Right cardiac atrium (tissue), 5 donors: ENCODE measurements around the gene PCED1A. TPM values are rescaled to one million over a fixed set of nuclear protein-coding genes. Genes with fewer than 3 reads are reported as not detected.

Experiments
- ATAC-seq, 2 donors: fragments of 200-7000 bp; cut with Tn5 transposase; one replicate each; pipeline versions ENCODE4 v1.8.0 to v1.9.1; 2020; ENCODE audit warnings: moderate library complexity in 2 of 2, mild to moderate bottlenecking in 1 of 2
- DNase-seq, 3 donors: peaks; one replicate each; pipeline ENCODE4 v3.0.0-alpha.2; 2020
- H3K27ac ChIP-seq: one replicate; pipeline ENCODE4 v1.5.1; 2013; ENCODE audit warnings: mild to moderate bottlenecking, low read length, control low read depth, moderate library complexity
- H3K27me3 ChIP-seq: one replicate; pipeline ENCODE4 v1.6.1; 2013; ENCODE audit not compliant: control insufficient read depth, insufficient read depth
- H3K4me1 ChIP-seq: one replicate; pipeline ENCODE4 v1.6.1; 2013; ENCODE audit warnings: low read length; ENCODE audit not compliant: control insufficient read depth, insufficient read depth
- H3K4me3 ChIP-seq: one replicate; pipeline ENCODE4 v1.5.1; 2013; ENCODE audit warnings: low read length, control low read depth
- H3K9me3 ChIP-seq: one replicate; pipeline ENCODE4 v1.6.1; 2013; ENCODE audit warnings: low read length; ENCODE audit not compliant: control insufficient read depth
- WGBS: extraction: QIAGEN DNeasy Blood & Tissue Kit; methylation state at CpG from one replicate; pipeline ENCODE4 v1.1.7; 2013; 5-methylcytosine and 5-hydroxymethylcytosine counted together
- intact Hi-C, 4 donors: fragments of 100-400 bp; cut with DNase I; formaldehyde crosslinking; loops; one replicate each; pipeline versions ENCODE4 v1.11.0 to v1.14.0; 2022 to 2023
- polyA plus RNA-seq: library from polyadenylated mRNA; stranded (reverse); fragments of 200-250 nt; gene quantifications from one replicate; pipeline ENCODE4 v1.2.3, GENCODE V29; 2013
- total RNA-seq, 4 donors: library from RNA; stranded (reverse); fragmentation: NEBNext Ultra II Directional; extraction: Animal tissue kit (Norgen Biotek cat#: 25700); gene quantifications; one replicate each; pipeline ENCODE4 v1.2.1, GENCODE V29; 2021
- donor health status: healthy with polysubstance abuse.
- donor health status: DM: no; HTN: yes; CAD: no.
- donor health status: DM: no; HTN: no; CAD: no.
- donor health status: DM: no; HTN: yes; CAD: no; lungs with severe emphysema.
- donor health status: DM: yes; HTN: yes; CAD: no.

PCED1A gene
- total and polyA plus RNA-seq, 5 donors, result 13.7 to 17.9 (median 17.1) TPM

- ATAC-seq, result no peak
- intact Hi-C loops, result loop anchor here in 1 of 4 donors (10.0 kb wide), 1 partner anchor 119 kb away; no protein-coding TSS in a partner anchor
- WGBS, result 93% methylated on average over 5 of the region's 5 CpGs
- no peak overlapping the region for H3K4me3 ChIP-seq
- peaks cover 8% of the 10 kb centered on the region for H3K4me1 ChIP-seq
- no peak overlapping the region for H3K27ac ChIP-seq
- H3K27me3 ChIP-seq, result no peaks in the 10 kb centered on the region
- no peaks in the 10 kb centered on the region for H3K9me3 ChIP-seq
- no peak for DNase-seq
Observed at GRCh38 chr20:2875690-2876203, 35.3 kb upstream of the PCED1A start.

GRCh38 chr20:2874456-2874855 is 34.0 kb upstream of the PCED1A start:
- intact Hi-C loops, result loop anchor here in 1 of 4 donors (10.0 kb wide), 1 partner anchor 120 kb away; no protein-coding TSS in a partner anchor

DNA sequence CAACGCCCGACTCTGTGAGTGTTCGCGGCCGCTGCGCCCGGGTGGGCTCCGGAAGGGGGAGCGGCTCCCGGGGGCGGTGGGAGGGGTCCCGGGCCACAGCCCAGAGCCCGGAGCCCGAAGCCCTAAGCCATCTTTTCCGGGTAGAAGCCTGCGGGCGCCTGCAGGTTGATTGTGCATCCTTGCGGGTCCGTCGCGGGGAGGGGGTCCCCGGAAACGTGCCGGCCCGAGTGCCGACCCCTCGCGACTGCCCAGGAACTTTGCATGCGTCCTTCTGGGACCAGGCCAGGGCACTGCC is 33.2 kb upstream of the PCED1A start:
- Histone ChIP-seq H3K27me3 (no peaks in the 10 kb centered on the region), H3K4me3 (peak overlapping the region; percentile 90), H3K4me1 (peaks cover 3% of the 10 kb centered on the region), H3K27ac (peak overlapping the region; percentile 74), H3K9me3 (no peaks in the 10 kb centered on the region)
- intact Hi-C loops, result loop anchor here in 1 of 4 donors (10.0 kb wide), 1 partner anchor 121 kb away; no protein-coding TSS in a partner anchor
- ATAC-seq (peak in 1 of 2 donors; percentile 53), DNase-seq (peak; percentile 71 to 86 (median 84))
- under 1% methylated on average over 29 of the region's 29 CpGs for WGBS

More at GRCh38 chr20:2874456-2874855, 34.0 kb upstream of the PCED1A start:
- peaks cover 8% of the 10 kb centered on the region for H3K4me1 ChIP-seq
- H3K4me3 ChIP-seq, result peak overlapping the region; percentile 90
- no peaks in the 10 kb centered on the region for H3K9me3 ChIP-seq
- ATAC-seq (no peak), DNase-seq (no peak)
- no peak overlapping the region for H3K27ac ChIP-seq
- no peaks in the 10 kb centered on the region for H3K27me3 ChIP-seq
- 28% methylated on average over 7 of the region's 7 CpGs for WGBS

GRCh38 chr20:2873010-2873746 is 32.7 kb upstream of the PCED1A start, which contains the start of gene PTPRA:
Gene PTPRA, plus strand, starts transcription at chr20:2873481. Its CDS starts 90,797 bp downstream, at chr20:2964278.
- Histone ChIP-seq H3K27ac (peak within 1 kb of the TSS; percentile 74), H3K9me3 (no peaks in the 10 kb centered on the region), H3K27me3 (no peaks in the 10 kb centered on the region), H3K4me1 (peaks cover 3% of the 10 kb centered on the region), H3K4me3 (peak within 1 kb of the TSS; percentile 90)
- DNase-seq (peak; percentile 93 to 97 (median 97)), ATAC-seq (peak; percentile 97 to 98)
- intact Hi-C loops, result loop anchor here in 1 of 4 donors (10.0 kb wide), 1 partner anchor 122 kb away; no protein-coding TSS in a partner anchor
- WGBS, result under 1% methylated on average over 83 of the region's 83 CpGs

DNA sequence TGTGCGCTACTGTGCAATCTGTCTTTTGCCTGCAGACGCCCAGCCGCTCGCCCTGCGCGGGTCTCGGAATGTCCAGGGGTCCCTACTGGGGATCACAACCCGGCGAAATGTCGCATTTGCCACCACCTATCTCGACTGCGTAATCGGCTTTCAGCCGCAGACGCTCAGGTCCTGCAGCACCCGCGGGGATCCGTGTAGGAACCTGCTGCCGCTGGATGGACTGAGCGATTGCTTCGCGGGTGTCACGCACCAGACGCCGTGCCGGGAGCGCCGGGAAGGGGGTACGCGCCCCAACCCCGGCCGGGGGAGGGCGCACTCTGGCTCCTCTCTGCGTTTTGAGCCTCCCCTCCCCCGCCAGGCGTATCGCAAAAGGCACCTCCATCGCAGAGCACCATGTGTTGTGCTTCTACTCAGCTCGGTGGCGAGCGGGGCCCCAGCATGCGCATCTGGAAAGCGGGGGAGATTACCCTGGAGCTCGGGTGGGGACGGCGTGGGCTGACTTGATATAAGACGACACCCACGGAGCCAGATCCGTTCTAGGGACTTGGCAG is 32.1 kb upstream of the PCED1A start:
- under 1% methylated on average over 49 of the region's 49 CpGs for WGBS
- peaks cover 3% of the 10 kb centered on the region for H3K4me1 ChIP-seq
- DNase-seq (peak; percentile 66 to 84 (median 82)), ATAC-seq (peak; percentile 47 to 49)
- H3K9me3 ChIP-seq, result no peaks in the 10 kb centered on the region
- no peaks in the 10 kb centered on the region for H3K27me3 ChIP-seq
- intact Hi-C loops, result loop anchor here in 1 of 4 donors (10.0 kb wide), 1 partner anchor 122 kb away; no protein-coding TSS in a partner anchor
- H3K4me3 ChIP-seq, result peak overlapping the region; percentile 90
- no peak overlapping the region for H3K27ac ChIP-seq

DNA sequence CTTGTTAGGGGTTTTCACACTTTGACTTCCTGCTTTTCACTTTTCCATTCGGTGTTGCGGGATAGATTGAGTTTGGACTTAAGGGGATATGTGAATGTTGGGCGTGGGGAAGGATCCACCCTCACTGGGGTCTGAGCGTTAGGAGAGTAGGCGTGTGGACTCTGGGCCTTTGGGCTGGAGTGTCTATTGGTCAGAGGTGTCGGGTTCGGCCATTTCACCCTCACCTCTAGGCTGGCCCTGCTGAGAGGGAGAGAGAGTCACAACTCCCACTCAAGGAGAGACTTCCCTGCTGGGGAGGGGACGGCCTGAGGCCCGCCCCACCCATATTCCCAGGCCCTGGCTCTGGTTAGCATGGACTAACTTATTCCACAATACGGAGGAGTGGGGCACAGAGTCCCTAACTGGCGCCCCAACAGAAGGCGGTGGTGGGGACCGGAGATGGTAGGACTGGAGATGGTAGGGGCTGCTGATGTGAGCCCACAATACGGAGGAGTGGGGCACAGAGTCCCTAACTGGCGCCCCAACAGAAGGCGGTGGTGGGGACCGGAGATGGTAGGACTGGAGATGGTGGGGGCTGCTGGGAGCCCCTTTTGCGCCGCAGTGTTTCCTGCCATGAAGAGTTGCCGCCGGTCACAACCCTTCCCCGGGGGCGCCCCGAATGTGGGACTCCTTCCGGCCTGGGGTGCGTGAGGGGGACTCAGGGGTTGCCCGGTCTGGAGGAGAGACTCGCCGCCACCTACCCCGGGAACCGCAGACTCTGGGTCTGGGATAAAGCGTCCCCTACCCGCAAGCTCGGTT is 31.4 kb upstream of the PCED1A start:
- peak overlapping the region; percentile 90 for H3K4me3 ChIP-seq
- no peaks in the 10 kb centered on the region for H3K27me3 ChIP-seq
- intact Hi-C loops, result loop anchor here in 1 of 4 donors (10.0 kb wide), 1 partner anchor 123 kb away; no protein-coding TSS in a partner anchor
- WGBS, result 19% methylated on average over 34 of the region's 34 CpGs
- DNase-seq (peak in 1 of 3 donors; percentile 67), ATAC-seq (peak; percentile 7 to 13)
- no peaks in the 10 kb centered on the region for H3K9me3 ChIP-seq
- H3K27ac ChIP-seq, result no peak overlapping the region
- H3K4me1 ChIP-seq, result peaks cover 3% of the 10 kb centered on the region

DNA sequence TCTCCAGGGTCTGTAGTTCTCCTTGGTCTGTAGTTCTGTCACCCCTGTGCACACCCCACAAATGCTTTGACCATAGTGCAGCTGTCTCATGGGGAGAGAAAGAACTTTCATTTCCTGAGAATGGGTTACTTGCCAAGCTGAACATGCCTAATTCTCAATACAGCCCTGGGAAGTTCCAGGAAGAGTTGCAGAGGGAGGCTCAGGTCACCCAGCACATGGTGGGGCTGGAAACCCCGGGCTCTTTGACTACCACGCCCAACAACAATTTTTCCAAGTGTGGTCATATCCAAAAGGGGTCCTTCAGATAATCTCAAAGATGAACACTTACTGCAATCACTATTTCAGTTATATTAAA is 30.6 kb upstream of the PCED1A start:
- DNase-seq, result no peak
- peaks cover 3% of the 10 kb centered on the region for H3K4me1 ChIP-seq
- H3K27me3 ChIP-seq, result no peaks in the 10 kb centered on the region
- 39% methylated on average over 2 of the region's 2 CpGs for WGBS
- intact Hi-C loops, result loop anchor here in 1 of 4 donors (10.0 kb wide), 1 partner anchor 124 kb away; no protein-coding TSS in a partner anchor
- H3K27ac ChIP-seq, result no peak overlapping the region
- no peaks in the 10 kb centered on the region for H3K9me3 ChIP-seq
- H3K4me3 ChIP-seq, result no peak overlapping the region
- ATAC-seq, result no peak

GRCh38 chr20:2869381-2869780 is 28.9 kb upstream of the PCED1A start:
- Histone ChIP-seq H3K4me1 (peaks cover under 1% of the 10 kb centered on the region), H3K4me3 (no peak overlapping the region), H3K27ac (no peak overlapping the region), H3K27me3 (no peaks in the 10 kb centered on the region), H3K9me3 (no peaks in the 10 kb centered on the region)
- DNase-seq (no peak), ATAC-seq (no peak)
- intact Hi-C loops, result no loop called here
- 91% methylated on average over 3 of the region's 3 CpGs for WGBS

DNA sequence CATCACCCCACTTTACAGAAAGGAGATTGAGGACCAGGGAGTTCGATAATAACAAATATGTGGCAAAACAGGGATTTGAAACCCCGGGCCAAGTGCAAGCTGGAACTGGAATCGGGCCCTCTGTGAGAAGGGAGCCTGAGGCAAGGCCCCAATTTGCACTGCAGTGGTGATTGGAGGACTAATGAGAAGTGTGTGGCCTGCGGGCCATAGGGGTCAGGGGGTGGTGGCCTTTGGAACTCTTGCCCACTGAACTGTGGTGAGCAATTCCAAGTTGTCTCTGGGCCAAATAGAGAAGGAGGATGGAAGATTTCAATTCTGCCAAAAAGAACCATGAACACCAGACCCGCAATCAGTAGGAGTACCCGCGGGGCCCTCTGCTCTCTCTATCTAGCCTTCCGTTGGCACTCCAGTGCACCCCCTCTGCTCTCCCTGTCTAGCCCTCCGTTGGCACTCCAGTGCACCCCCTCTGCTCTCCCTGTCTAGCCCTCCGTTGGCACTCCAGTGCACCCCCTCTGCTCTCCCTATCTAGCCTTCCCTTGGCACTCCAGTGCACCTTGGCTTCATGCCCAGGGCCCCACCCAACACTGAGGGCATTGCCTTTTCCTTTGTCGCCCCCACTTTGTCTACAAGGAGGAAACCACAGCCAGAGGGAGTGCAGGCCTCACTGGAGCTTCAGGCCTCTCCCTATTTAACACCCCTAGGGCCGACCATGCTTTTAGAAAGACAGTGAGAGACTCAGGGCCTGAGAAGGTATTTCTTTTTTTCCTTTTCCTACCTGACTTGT is 26.8 kb upstream of the PCED1A start:
- Histone ChIP-seq H3K27ac (no peak overlapping the region), H3K27me3 (no peaks in the 10 kb centered on the region), H3K4me3 (no peak overlapping the region), H3K9me3 (no peaks in the 10 kb centered on the region), H3K4me1 (no peaks in the 10 kb centered on the region)
- ATAC-seq, result no peak
- intact Hi-C loops, result no loop called here
- peak in 1 of 3 donors; percentile 64 for DNase-seq
- WGBS, result 68% methylated on average over 12 of the region's 12 CpGs

DNA sequence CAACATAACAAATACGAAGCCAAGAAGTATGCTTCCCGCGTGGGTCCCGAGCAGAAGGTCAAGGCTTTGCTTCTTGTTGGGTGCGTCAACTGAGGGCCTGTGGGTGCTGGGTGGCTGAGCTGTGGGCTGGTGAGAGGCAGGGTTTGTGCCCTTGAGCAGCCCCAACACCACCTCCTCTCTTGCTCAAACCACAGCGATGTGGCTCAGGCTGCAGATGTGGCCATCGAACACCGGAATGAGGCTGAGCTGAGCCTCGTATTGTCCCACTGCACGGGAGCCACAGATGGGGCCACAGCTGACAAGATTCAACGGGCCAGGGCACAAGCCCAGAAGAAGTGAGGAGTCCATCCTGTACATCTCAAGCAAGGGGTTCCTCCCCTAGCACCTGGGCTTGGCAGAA is 25.8 kb upstream of the PCED1A start:
- 92% methylated on average over 11 of the region's 11 CpGs for WGBS
- Histone ChIP-seq H3K27ac (no peak overlapping the region), H3K27me3 (no peaks in the 10 kb centered on the region), H3K9me3 (no peaks in the 10 kb centered on the region), H3K4me1 (no peaks in the 10 kb centered on the region), H3K4me3 (no peak overlapping the region)
- DNase-seq (no peak), ATAC-seq (no peak)
- intact Hi-C loops, result no loop called here
